Lung microvascular endothelial cell (primary cell): Measurements from ENCODE around the gene PRX. TPM values are rescaled to one million over a fixed set of nuclear protein-coding genes. Genes with fewer than 3 reads are reported as not detected.
"Not testable (repeated sequence)": the region's sequence is repeated elsewhere in the genome, so short reads cannot be mapped to it uniquely, and the experiment has no call there.

Experiments used
- DNase-seq, 2 donors: peaks; one replicate each; pipeline versions ENCODE4 v3.0.0 to v3.0.0-alpha.2; 2010; ENCODE audit warnings: low read depth in 2 of 2
- total RNA-seq: library from RNA; depleted of rRNA; stranded (reverse); fragments of >200 nt; gene quantifications from 2 replicates; pipeline ENCODE4 v1.2.1, GENCODE V29; 2014

Gene PRX
- total RNA-seq, 1 donor from 2014 or later = 1.2 TPM

DNA sequence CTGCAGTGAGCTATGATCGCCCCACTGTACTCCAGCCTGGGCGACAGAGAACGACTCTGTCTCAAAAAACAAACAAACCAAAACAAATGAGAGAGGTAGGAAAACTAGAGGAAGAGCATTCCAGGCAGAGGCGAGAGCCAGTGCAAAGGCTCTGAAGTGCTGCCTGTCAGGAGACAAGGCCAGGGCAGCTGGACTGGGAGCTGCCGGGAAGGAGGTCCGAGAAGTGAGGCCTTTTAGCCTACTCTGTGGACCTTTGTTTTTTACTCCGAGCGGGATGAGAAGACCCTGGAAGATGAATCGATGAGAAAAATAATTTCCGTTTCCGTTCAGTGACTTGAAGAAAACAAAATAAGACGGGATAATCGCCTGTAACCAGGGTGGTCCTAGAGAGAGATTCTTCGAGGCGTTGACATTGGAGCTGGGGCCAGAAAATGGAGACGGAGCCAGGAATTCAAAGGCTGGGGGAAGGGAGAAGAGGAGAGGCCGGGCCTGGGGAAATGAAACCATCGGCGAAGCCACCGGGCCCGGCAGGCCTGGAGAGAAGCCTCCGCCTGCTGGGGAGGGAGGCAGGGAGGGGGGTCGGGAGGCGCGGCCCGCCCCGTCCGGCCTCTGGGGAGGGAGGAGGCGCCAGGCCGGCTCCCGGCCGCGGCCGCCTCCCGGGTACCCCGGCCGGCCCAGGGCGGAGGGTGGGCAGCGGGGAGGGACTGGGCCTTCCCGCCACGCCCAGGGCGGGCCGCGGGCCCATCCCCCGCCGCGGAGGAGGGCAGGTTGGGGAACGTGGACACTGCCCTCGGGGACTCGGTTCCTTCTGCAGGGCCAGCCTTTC, 20.4 kb upstream of the PRX start:
- DNase-seq = peak; percentile 91 to 92

DNA sequence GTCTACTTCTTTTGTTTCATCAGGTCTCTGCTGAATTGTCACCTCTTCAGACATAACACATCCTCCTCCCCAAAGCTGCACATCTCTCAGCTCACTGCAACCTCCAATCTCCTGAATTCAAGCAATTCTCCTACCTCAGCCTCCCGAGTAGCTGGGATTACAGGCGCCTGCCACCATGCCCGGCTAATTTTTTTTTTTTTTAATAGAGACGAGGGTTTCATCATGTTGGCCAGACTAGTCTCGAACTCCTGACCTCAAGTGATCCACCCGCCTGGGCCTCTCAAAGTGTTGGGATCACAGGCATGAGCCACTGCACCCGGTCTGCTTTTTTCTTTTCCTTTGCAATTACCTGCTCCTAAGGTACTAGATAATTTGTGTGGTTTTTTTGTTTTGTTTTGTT, 19.6 kb upstream of the PRX start:
- DNase-seq = not testable (repeated sequence)

DNA sequence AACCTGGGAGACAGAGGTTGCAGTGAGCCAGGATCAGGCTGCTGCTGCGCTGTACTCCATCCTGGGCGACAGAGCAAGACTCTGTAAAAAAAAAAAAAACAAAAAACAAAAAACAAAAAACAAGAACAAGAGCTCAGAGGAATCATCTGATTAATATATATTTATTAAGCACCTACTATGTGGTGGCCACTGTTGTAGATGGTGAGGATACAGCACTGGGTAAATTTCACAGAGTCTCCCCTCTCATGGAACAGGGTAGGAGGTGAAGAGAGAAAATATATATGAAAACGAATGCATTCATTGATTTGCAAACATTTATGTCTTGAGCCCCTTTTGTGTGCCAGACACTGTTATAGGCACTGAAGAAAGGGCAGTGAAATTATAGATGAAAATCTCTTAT, 18.5 kb upstream of the PRX start:
- no peak for DNase-seq

DNA sequence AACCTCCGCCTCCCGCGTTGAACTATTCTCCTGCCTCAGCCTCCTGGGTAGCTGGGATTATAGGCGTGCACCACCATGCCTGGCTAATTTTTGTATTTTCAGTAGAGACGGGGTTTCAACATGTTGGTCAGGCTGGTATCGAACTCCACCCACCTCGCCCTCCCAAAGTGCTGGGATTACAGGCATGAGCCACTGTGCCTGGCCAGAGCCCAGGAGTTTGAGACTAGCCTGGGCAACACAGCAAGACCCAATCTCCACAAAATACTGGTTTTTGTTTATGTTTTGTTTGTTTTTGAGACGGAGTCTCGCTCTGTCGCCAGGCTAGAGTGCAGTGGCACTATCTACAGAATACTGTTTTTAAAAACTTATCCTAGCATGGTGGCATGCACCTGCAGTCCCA, 17.1 kb upstream of the PRX start:
- not testable (repeated sequence) for DNase-seq

DNA sequence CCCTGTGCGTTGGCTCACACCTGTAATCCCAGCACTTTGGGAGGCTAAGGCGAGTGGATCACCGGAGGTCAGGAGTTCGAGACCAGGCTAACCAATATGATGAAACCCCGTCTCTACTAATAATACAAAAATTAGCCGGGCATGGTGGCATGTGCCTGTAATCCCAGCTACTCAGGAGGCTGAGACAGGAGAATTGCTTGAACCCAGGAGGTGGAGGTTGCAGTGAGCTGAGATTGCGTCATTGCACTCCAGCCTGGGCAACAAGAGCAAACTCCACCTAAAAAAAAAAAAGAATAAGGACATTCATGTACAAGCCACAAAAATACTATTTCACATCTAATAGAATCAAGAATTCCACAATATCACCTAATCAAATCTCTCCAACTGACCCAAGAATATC, 15.0 kb upstream of the PRX start:
- DNase-seq = not testable (repeated sequence)

DNA sequence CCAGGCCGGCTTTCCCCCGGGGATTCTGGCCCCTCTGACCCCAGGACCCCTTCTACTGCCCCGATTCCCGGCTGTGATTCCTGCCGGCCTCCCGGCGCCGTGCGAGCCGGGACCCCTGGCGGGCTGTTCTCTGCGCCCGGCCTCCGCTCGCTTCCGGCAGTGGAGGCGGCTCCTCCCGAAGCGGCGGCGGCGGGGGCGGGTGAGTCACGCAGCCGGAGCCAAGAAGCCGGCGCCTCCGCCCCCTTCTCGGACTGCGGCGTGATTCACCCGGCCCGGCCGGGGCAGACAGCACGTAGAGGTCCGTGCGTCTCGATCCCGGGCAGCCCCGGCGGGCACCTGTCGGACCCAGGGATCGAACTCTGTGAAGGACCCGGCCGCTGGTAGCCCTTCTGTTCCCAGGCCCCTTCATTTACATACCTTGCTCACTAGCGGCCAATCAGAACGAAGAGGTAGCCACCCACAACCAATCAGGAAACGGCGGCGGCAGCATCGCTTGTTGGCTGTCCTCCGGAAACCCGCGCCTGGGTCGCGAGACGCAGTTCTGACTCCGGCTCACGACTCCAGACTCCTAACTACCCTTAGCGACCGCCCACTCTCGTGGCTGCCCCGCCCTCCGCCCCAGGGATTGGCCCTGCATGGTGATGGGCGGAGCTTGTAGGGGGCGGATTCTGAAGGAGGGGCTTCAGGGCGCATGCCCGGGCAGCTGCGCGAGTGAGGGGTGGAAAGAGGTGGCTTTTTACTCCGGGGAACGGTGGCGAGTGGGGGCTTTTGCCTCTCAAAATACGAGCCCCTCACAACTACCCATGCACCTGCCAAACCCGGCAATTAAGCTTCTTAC, 12.5 kb upstream of the PRX start, which contains the start of gene SERTAD1:
SERTAD1 (minus strand) TSS at position 543 of the 838 bp plus-strand sequence. CDS start 2,446 bp downstream, outside the sequence.
- peak; percentile 100 for DNase-seq

DNA sequence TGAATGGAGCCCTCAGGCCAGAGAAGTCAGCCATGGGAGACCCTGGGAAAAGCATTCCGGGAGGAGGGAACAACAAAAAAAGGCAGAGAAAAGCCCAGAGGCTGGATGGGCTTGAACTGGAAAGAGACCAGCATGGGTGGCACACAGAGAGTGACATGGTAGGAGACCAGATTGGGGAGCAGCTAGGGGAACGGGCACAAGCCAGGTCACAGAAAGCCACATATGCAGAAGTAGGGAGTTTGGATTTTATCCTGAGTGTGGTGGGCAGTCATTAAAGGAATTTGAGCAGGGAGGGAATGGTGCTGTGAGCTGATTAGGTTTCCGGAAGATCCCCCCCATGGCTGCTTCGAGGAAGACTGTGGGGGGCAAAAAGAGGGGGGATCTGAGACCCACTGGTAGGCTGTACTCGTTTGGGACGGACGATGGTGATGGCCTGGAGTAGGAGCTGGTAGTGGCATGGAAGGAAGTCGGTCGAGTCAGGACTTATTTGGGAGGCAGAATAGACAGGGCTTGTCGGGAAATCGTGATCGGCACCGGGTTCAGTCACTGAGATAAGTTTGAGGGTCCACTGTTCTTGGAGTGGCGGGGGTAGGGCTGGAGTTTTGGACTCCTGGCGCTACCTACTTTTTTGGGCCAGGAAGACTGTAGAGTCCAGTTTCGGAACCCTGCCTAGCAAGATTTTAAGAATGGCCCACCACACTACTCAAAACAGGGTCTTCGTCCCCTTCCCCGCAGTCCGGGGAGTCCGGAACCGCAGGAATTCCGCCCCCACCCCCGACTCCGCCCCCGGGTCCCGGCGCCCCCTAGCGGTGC, 11.7 kb upstream of the PRX start:
- DNase-seq = peak; percentile 31 to 44

DNA sequence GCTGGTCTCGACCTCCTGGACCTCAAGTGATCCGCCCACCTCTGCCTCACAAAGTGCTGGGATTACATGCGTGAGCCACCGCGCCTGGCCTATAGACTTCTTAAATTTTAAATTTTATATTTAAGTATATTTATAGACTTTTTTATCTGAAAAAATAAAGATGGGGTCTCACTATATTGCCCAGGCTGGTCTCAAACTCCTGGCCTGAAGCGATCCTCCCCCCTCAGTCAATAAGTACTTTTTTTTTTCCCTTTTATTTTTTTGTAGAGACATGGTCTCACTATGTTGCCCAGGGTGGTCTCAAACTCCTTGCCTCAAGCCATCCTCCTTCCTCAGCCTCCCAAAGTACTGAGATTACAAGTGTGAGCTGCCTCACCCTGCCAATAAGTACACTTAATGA, 10.8 kb upstream of the PRX start:
- DNase-seq = no peak

DNA sequence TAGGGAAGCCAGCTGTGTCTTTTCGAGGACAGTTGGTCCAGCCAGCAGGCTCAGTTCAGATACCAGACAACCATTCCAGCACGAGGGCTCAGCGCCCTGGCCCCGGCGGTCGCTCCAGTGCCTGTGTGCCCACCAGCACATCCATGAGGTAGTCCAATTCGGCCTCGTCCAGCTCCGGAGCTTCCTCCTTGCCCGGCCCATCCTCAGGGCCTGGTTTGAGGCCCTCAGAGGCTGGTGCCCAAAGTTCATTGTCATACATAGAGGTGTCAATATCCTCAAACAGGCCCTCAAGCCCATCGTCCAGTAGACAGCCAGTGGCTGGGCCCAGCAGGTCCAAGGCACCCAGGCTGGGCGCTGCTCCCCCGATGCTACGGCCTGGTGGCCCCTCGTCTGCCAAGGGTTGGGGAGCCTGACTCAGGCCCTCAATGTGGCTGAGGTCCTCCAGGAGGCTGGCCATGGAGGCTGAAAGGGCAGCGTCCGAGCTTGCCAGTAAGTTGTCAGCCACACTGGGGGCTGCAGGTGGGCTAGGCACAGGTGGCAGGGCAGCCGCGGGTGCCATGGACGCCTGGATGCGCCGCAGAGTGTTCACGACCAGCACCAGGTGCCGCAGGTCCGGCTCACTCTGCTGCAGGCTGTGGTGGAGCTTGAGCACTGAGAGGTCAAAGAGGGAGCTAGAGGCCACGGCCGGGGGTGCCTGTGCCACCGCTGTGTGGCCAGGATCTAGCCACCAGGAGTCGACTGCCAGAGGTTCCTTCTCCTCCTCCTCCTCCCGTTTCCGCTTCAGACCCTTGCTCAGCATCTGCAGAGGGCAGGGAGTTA, 9.8 kb upstream of the PRX start:
- no peak for DNase-seq

DNA sequence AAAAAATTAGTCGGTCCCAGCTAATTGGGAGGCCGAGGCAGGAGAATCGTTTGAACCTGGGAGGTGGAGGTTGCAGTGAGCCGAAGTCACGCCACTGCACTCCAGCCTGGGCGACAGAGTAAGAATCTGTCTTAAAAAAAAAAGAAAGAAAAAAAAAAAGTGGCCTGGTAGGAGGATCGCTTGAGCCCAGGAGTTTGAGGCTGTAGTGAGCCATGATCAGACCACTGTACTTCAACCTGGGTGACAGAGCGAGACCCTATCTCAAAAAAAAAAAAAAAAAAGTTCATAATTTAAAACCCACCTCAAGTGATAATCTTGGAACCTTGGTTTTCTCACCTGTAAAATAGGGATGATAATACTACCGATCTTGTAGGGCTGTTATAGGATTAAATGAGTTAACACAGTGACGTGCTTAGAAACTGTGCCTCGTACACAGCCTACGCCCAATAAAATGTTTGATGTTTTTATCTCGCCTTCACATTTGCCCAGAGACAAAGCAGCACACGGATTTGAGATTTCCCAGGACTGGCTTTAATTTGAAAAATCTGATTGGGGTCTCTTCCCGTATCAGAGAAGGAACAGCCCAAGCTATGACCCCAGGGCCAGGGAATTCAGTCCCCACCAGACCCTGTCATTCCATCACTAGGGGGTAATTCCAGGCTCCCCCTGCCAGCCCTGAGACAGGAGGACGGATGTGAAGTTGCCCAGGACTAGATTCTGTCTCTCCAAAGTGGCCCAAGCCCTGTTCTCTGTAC, 9.0 kb upstream of the PRX start:
- no peak for DNase-seq

DNA sequence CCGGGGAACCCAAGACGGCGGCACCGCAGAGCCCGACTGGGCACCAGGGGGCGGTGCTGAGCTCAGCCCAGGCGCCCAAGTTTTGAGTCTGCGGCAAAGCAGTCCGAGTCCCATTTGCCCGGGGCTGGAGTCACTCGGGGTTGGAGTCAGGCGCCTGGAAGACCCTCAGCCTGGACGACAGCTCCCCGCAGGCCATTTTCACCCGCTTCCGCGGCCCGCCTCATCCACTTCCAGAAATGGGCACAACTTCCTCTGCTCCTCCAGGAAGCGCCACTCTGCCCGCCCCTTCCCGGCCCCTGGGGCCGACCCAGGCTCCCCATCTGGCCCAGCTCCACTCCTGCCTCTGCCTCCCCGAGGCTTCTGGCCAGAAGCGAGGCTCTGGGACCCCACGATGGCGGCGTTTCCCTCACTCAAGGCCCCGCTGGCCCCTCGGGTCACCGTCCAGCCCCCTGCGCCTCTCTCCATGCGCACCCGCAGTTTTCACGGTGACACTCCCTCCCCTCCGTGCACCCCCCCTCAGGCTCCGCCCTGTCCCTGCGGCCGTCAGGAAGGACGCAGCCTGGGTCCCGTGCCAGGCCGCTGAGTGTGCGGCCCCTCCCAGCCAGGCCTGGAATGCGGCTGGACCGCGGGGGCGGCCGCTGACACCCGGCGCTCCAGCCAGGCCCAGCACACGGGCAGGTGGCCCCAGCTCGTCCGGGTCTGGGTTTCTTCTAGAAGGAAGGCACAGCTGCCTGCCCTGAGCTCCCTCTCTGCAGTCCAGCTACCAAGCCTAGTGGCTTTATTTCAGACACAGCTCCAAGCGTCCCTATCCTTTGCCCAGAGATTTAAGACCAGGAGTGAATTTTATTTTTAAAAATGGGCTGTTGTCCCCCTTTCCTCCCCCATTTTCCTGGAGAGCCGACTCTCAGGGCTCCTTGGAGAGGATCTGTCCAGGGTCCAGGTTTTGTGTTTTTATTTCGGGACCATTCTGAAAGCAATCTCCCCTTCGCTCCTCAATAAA, 7.9 kb upstream of the PRX start:
- peak; percentile 90 to 97 for DNase-seq

DNA sequence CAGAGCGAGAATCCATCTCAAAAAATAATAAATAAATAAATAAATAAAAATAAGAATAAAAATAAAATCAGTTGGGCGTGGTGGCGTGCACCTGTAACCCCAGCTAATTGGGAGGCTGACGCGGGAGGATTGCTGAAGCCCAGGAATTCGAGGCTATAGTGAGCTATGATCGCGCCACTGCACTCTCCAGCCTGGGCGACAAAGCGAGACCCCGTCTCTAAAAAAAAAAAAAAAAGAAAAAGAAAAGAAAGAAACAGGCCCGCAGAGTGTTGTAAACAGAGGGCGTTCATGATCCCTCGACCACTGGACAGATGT, 7.2 kb upstream of the PRX start:
- DNase-seq = no peak

DNA sequence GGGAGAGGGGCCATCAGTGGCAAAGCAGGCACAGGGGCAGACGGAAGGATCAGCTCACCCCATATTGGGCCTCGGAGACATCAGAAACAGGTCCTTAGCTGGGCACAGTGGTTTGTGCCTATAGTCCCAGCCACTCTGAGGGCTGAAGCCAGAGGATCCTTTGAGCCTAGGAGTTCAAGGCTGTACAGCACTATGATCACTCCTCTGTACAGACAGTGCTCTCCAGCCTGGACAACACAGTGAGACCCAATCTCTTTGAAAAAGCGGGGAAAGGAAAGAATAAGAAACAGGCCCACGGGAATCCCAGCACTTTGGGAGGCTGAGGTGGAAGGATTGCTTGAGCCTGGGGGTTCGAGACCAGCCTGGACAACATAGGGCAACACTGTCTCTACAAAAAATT, 6.6 kb upstream of the PRX start:
- DNase-seq = no peak

DNA sequence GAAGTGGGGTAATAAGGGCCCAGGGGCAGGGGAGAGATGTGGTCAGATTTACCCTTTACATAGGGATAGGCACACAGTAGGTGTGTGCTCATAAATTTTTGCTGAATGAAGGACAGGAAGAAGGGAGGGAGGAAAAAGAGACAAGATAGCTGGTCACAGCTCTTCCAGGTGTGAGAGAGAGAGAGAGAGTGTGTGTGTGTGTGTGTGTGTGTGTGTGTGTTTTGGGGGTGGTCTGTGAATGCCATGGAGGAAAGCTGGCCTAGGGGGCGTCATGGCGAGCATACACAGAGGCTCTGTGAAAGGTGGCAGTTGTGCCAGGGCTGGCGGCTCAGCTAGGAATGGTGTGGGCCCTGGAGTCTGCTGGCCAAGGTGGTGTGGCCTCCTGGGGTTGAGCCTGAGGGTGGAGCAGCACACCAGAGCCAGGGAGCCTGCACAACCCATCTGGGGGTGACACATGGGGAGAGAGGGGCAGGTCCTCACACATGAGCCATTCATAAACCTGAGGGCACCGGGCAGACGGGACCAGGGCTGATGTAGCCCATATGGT, 6.0 kb upstream of the PRX start:
- no peak for DNase-seq

DNA sequence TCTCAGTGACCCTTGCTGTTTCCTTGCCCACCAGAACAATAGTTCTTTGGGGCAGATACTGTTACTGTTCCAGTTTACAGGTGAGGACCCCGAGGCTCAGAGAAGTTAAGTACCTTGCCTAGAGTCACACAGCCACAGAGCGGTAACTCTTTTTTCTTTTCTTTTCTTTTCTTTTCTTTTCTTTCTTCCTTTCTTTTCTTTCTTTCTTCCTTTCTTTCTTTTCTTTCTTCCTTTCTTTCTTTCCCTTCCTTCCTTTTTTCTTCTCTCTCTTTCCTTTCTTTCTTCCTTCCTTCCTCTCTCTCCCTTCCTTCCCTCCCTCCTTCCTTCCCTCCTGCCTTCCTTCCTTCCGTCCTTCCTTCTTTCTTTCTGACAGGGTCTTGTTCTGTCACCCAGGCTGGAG, 4.9 kb upstream of the PRX start:
- no peak for DNase-seq

DNA sequence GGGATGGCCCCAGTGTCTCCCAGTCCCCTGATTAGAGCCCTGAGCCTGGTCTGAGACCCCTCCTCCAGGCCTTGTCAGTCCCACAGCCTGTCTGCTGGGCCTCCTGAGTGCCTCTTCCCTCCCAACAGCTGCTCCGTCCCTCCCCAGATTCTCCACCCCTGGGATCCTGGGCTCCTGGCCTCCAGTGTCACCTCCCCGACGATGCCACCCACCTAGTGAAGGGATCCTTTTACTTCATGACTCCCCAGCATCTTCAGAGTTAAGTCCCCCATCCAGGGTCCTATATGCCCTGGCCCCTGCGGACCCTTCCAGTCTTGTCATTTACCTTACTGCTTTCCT, 4.4 kb upstream of the PRX start:
- no peak for DNase-seq

DNA sequence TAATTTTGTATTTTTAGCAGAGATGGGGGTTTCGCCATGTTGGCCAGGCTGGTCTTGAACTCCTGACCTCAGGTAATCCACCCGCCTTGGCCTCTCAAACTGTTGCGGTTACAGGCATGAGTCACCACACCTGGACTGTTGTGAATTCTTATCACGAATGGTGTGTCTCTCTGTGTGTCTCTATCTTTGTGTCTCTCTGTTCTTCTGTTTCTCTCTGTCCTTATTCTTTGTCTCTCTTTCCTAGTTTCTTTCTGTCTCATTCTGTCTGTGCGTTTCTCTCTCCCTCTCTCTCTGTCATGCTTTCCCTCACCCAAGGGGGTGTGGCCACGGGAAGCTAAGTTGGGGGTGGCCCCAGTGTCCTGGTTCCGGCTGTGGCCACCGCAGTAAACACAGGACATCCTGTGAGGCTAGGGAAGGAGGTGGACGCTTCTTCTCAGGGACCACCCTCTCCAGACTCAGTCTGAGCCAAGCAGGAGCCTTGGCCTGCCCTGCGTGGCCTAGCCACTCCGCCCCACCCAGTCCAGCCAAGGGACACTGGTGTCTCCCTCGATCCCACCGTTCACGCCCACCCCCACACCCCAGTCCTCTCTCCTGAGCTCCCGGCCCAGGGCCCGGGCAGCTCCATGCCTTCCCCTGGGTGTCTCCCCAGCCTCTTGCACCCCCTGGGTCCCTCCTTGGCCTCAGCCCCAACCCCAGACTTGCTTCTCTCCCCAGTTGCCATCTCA, 3.9 kb upstream of the PRX start:
- peak; percentile 61 to 76 for DNase-seq

DNA sequence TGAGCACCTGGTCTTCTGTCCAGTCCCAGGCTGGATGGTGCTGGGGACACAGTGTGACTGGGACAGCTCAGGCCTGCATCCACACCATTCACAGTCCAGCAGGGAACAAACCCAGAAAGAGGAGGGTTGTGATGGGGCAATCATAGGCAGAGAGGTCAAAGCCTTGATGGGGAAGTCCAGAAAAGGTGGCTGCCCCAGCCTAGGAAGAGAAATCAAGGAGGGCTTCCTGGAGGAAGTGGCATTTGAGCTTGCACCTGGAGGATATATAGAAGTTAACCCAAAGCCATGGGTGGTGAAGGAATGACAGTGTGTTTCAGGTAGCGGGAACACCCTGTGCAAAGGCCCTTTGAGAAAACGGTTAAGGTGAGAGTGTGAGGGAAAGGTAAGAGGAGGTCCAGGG, 2.6 kb upstream of the PRX start:
- DNase-seq = no peak
